ENCODE data around the gene BACH1. TPM values are rescaled to one million over a fixed set of nuclear protein-coding genes. Genes with fewer than 3 reads are reported as not detected.

BACH1 gene
- polyA plus RNA-seq, 1 donor from 2014 or later = 29.7 TPM

DNA sequence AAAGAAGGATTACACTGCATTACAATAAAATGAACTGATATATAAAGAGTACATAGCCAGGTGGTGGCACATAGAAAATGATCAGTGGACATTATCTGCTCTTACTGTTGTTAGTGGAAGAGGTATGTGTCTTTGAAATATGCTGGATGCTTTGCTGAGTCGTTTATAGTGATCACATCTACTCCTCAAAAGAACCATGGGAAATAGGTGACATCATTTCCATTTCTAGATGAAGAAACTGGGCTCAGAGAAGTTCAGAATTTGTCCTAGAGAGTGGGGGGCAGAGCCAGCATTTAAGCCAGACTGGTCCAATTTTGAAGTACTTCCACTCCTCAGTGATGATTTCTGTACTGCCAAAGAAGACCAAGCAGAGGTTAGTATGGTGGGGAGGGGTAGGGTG lies 34.0 kb upstream of the BACH1 start:
- Histone ChIP-seq H3K9ac (ENCODE audit: low read length) (no peak overlapping the region), H2AFZ (ENCODE audit: low read depth, low read length) (no peak overlapping the region), H3K27ac (ENCODE audit: low read length) (no peak overlapping the region), H3F3A (ENCODE audit: insufficient read depth, low read length, poor library complexity, severe bottlenecking) (no peaks in the 10 kb centered on the region), H3K36me3 (ENCODE audit: insufficient read depth, low read length) (no peaks in the 10 kb centered on the region), H3K27me3 (ENCODE audit: insufficient read depth, low read depth, low read length) (no peaks in the 10 kb centered on the region), H3K9me3 (ENCODE audit: low read length) (no peaks in the 10 kb centered on the region), H3K4me2 (ENCODE audit: low read length) (no peak overlapping the region), H4K20me1 (ENCODE audit: insufficient read depth) (no peaks in the 10 kb centered on the region), H3K9me2 (ENCODE audit: insufficient read depth, low read length) (peaks cover 2% of the 10 kb centered on the region), H3K79me2 (replicated peaks; ENCODE audit: insufficient read depth, low read length) (no peaks in the 10 kb centered on the region), H3K4me3 (ENCODE audit: low read length) (no peak overlapping the region)
- TF ChIP-seq EP300 (conservative IDR thresholded peaks at IDR 0.05; ENCODE audit: poor library complexity, severe bottlenecking) = no peak
- no peak for TF ChIP-seq REST (IDR thresholded peaks at IDR 0.05; ENCODE audit: borderline replicate concordance)
- TF ChIP-seq RAD21 (conservative IDR thresholded peaks at IDR 0.05) = no peak
- TF ChIP-seq MXI1 (conservative IDR thresholded peaks at IDR 0.05; ENCODE audit: poor library complexity, severe bottlenecking) = no peak
- no peak for TF ChIP-seq TAF1 (IDR thresholded peaks at IDR 0.05; ENCODE audit: low read depth)
- no peak for TF ChIP-seq SMC3 (conservative IDR thresholded peaks at IDR 0.05; ENCODE audit: poor library complexity)
- no peak for TF ChIP-seq CTCF (IDR thresholded peaks at IDR 0.05; ENCODE audit: poor library complexity, severe bottlenecking)
- no peak for TF ChIP-seq POLR2AphosphoS5 (IDR thresholded peaks at IDR 0.05)
- TF ChIP-seq EZH2 (IDR thresholded peaks at IDR 0.05; ENCODE audit: borderline replicate concordance, insufficient read depth, low read length, poor library complexity, severe bottlenecking) = no peak

DNA sequence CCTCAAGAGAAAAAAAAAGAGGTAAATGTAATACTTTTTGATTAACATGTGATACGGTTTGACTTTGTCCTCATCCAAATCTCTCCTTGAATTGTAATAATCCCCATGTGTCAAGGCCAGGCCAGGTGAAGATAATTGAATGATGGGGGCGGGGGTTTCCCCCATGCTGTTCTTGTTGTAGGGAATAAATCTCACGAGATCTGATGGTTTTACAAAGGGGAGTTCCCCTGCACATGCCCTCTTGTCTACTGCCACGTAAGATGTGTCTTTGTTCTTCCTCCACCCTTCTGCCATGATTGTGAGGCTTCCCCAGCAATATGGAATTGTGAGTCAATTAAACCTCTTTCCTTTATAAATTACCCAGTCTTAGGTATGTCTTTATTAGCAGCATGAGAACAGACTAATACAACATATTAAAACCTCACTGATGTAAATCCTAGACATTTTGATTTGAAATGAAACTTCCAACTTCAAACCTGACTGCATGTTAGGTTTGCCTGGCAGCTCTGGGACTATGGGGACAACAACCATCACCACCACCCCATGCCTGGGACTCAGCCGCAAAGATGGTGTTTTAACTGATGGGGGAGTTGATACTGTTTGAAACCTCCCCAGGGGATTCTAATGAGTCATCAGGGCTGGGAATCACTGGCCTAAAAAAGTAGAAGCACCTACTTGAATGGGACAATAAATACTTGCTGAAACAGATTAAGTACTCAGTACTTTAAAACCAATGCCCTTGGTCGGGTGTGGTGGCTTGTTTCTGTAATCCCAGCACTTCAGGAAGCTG lies 32.8 kb upstream of the BACH1 start:
- Histone ChIP-seq H3K9ac (ENCODE audit: low read length) (no peak overlapping the region), H3K4me3 (ENCODE audit: low read length) (no peak overlapping the region), H3K9me2 (ENCODE audit: insufficient read depth, low read length) (no peaks in the 10 kb centered on the region), H3K36me3 (ENCODE audit: insufficient read depth, low read length) (no peaks in the 10 kb centered on the region), H3K9me3 (ENCODE audit: low read length) (no peaks in the 10 kb centered on the region), H3F3A (ENCODE audit: insufficient read depth, low read length, poor library complexity, severe bottlenecking) (no peaks in the 10 kb centered on the region), H4K20me1 (ENCODE audit: insufficient read depth) (no peaks in the 10 kb centered on the region), H3K27ac (ENCODE audit: low read length) (no peak overlapping the region), H3K4me2 (ENCODE audit: low read length) (no peak overlapping the region), H3K79me2 (replicated peaks; ENCODE audit: insufficient read depth, low read length) (no peaks in the 10 kb centered on the region), H2AFZ (ENCODE audit: low read depth, low read length) (no peak overlapping the region), H3K27me3 (ENCODE audit: insufficient read depth, low read depth, low read length) (no peaks in the 10 kb centered on the region)
- TF ChIP-seq RAD21 (conservative IDR thresholded peaks at IDR 0.05) = no peak
- TF ChIP-seq REST (IDR thresholded peaks at IDR 0.05; ENCODE audit: borderline replicate concordance) = no peak
- no peak for TF ChIP-seq TAF1 (IDR thresholded peaks at IDR 0.05; ENCODE audit: low read depth)
- TF ChIP-seq CTCF (IDR thresholded peaks at IDR 0.05; ENCODE audit: poor library complexity, severe bottlenecking) = no peak
- no peak for TF ChIP-seq EP300 (conservative IDR thresholded peaks at IDR 0.05; ENCODE audit: poor library complexity, severe bottlenecking)
- no peak for TF ChIP-seq SMC3 (conservative IDR thresholded peaks at IDR 0.05; ENCODE audit: poor library complexity)
- TF ChIP-seq EZH2 (IDR thresholded peaks at IDR 0.05; ENCODE audit: borderline replicate concordance, insufficient read depth, low read length, poor library complexity, severe bottlenecking) = no peak

Measured in neural cell (in vitro differentiated cells).